GM23338 (cell line): Measurements from ENCODE around the gene LITAF.

ENCODE experiments used
- CREB1 ChIP-seq: fragments of 250-450 bp; sonication (Bioruptor Pico); IDR thresholded peaks from 2 replicates; pipeline ENCODE4 v1.5.0; 2020; ENCODE audit warnings: low read depth, mild to moderate bottlenecking, moderate library complexity
- EZH2 ChIP-seq: fragments of 200-600 bp; sonication (generic); IDR thresholded peaks from one replicate; pipeline ENCODE4 v1.8.0; 2017; ENCODE audit warnings: antibody characterized with exemption, mild to moderate bottlenecking, low read depth; ENCODE audit not compliant: unreplicated experiment
- TF ChIP-seq, protein P1 (sequence below), 2 experiments: fragments of 200-600 bp in 1 of 2; sonication (generic) in 1 of 2; conservative IDR thresholded peaks; 2 replicates each; pipeline versions ENCODE4 v1.5.1 to v1.6.1; 2016 to 2017; ENCODE audit warnings: antibody characterized with exemption in 2 of 2, low read depth in 2 of 2, mild to moderate bottlenecking in 2 of 2, moderate library complexity in 1 of 2
- TF ChIP-seq, protein P2 (sequence below): IDR thresholded peaks from one replicate; pipeline ENCODE4 v1.6.1; 2018; ENCODE audit warnings: antibody characterized with exemption; ENCODE audit not compliant: unreplicated experiment

DNA sequence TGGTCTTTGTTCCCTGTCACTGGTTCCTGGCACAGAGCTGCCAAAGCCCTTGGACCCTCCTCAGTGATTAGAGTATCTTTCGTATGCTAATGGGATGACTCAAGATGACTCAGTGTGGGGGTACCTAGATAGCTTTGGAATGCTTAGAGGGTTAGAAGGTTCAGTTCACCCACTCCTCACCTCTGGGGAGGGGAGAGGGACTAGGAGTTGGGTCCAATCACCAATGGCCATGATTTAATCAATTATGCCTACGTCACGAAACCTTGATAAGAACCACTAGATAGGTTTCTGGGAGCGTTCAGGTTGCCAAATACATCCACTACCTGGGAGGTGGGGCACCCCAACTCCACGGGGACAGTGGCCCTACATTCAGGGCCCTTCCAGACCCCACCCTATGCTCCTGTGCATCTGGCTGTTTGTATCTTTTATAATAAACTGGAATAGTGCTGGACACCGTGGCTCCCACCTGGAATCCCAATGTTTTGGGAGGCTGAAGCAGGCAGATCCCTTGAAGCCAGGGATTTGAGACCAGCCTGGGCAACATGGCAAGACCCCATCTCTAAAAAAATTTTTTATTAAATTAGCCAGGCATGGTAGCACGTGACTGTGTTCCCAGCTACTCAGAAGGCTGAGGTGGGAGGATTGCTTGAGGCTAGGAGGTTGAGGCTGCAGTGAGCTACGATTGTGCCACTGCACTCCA, 29.2 kb upstream of the LITAF start:
- TF ChIP-seq CREB1 (CRISPR knock-in tag) (peak; percentile 46; the same call in 1 of the 2 replicates), EZH2 (no peak)
- TF ChIP-seq, protein P1, sequence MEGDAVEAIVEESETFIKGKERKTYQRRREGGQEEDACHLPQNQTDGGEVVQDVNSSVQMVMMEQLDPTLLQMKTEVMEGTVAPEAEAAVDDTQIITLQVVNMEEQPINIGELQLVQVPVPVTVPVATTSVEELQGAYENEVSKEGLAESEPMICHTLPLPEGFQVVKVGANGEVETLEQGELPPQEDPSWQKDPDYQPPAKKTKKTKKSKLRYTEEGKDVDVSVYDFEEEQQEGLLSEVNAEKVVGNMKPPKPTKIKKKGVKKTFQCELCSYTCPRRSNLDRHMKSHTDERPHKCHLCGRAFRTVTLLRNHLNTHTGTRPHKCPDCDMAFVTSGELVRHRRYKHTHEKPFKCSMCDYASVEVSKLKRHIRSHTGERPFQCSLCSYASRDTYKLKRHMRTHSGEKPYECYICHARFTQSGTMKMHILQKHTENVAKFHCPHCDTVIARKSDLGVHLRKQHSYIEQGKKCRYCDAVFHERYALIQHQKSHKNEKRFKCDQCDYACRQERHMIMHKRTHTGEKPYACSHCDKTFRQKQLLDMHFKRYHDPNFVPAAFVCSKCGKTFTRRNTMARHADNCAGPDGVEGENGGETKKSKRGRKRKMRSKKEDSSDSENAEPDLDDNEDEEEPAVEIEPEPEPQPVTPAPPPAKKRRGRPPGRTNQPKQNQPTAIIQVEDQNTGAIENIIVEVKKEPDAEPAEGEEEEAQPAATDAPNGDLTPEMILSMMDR (conservative IDR thresholded peaks at IDR 0.05; ENCODE audit: low read depth in 2 of 2) = no peak
- TF ChIP-seq, protein P2, sequence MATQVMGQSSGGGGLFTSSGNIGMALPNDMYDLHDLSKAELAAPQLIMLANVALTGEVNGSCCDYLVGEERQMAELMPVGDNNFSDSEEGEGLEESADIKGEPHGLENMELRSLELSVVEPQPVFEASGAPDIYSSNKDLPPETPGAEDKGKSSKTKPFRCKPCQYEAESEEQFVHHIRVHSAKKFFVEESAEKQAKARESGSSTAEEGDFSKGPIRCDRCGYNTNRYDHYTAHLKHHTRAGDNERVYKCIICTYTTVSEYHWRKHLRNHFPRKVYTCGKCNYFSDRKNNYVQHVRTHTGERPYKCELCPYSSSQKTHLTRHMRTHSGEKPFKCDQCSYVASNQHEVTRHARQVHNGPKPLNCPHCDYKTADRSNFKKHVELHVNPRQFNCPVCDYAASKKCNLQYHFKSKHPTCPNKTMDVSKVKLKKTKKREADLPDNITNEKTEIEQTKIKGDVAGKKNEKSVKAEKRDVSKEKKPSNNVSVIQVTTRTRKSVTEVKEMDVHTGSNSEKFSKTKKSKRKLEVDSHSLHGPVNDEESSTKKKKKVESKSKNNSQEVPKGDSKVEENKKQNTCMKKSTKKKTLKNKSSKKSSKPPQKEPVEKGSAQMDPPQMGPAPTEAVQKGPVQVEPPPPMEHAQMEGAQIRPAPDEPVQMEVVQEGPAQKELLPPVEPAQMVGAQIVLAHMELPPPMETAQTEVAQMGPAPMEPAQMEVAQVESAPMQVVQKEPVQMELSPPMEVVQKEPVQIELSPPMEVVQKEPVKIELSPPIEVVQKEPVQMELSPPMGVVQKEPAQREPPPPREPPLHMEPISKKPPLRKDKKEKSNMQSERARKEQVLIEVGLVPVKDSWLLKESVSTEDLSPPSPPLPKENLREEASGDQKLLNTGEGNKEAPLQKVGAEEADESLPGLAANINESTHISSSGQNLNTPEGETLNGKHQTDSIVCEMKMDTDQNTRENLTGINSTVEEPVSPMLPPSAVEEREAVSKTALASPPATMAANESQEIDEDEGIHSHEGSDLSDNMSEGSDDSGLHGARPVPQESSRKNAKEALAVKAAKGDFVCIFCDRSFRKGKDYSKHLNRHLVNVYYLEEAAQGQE = no peak
